GM21825 (cell line): ENCODE data around the gene CITED2.

ENCODE experiments used
- ATAC-seq: cut with Tn5 transposase; IDR thresholded peaks from one replicate; pipeline ENCODE4 v1.9.1; 2021; ENCODE audit warnings: mild to moderate bottlenecking, moderate library complexity; ENCODE audit not compliant: unreplicated experiment

The CITED2 gene

GRCh38 chr6:139386404-139386803 is 12.0 kb upstream of the CITED2 start:
- ATAC-seq: no peak

- ATAC-seq: no peak
Observed at GRCh38 chr6:139381216-139381865, 6.9 kb upstream of the CITED2 start.

GRCh38 chr6:139380611-139381010 is 6.2 kb upstream of the CITED2 start:
- ATAC-seq: no peak

- ATAC-seq: no peak
Observed at GRCh38 chr6:139380168-139380567, 5.7 kb upstream of the CITED2 start.

GRCh38 chr6:139378882-139379341 is 4.5 kb upstream of the CITED2 start:
- no peak for ATAC-seq

GRCh38 chr6:139378226-139378625 is 3.8 kb upstream of the CITED2 start:
- ATAC-seq: no peak

GRCh38 chr6:139376604-139377218 is 2.3 kb upstream of the CITED2 start:
- no peak for ATAC-seq

- ATAC-seq: no peak
Observed at GRCh38 chr6:139376017-139376330, 1.5 kb upstream of the CITED2 start.

GRCh38 chr6:139375226-139376016 is 973 bp upstream of the CITED2 start:
- ATAC-seq: peak; percentile 53

GRCh38 chr6:139373928-139374356 is 506 bp downstream of the CITED2 start:
- no peak for ATAC-seq

- peak; percentile 26 for ATAC-seq
Observed at GRCh38 chr6:139373154-139373927, 1.1 kb downstream of the CITED2 start.

GRCh38 chr6:139372326-139373153 is 1.9 kb downstream of the CITED2 start:
- ATAC-seq: no peak

GRCh38 chr6:139371421-139372203 is 2.8 kb downstream of the CITED2 start:
- no peak for ATAC-seq

- no peak for ATAC-seq
Observed at GRCh38 chr6:139370999-139371345, 3.5 kb downstream of the CITED2 start.

GRCh38 chr6:139370283-139370998 is 4.0 kb downstream of the CITED2 start:
- no peak for ATAC-seq

GRCh38 chr6:139369568-139370282 is 4.7 kb downstream of the CITED2 start:
- no peak for ATAC-seq

GRCh38 chr6:139369068-139369467 is 5.4 kb downstream of the CITED2 start:
- no peak for ATAC-seq

- ATAC-seq: no peak
Observed at GRCh38 chr6:139368661-139369060, 5.8 kb downstream of the CITED2 start.
